Epithelial cell of esophagus (primary cell): Measurements from ENCODE around the gene CCDC33.

Experiments
- DNase-seq: peaks from one replicate; pipeline ENCODE4 v3.0.0; 2010; ENCODE audit warnings: low read depth
- H3K4me3 ChIP-seq: 2 replicates; pipeline ENCODE4 v1.5.1; 2011; ENCODE audit warnings: mild to moderate bottlenecking, low read length, control low read depth
- CTCF ChIP-seq: IDR thresholded peaks from 2 replicates; pipeline ENCODE4 v1.5.1; 2011; ENCODE audit warnings: low read depth, mild to moderate bottlenecking, low read length, control low read depth, inconsistent platforms; ENCODE audit not compliant: insufficient read depth; ENCODE audit errors: missing control alignments

The CCDC33 gene

GRCh38 chr15:74213858-74214284, 22.3 kb upstream of the CCDC33 start:
- TF ChIP-seq CTCF: no peak
- no peak overlapping the region for H3K4me3 ChIP-seq
- no peak for DNase-seq

GRCh38 chr15:74214324-74215021, 21.7 kb upstream of the CCDC33 start:
- TF ChIP-seq CTCF: no peak

GRCh38 chr15:74215958-74216357, 20.2 kb upstream of the CCDC33 start:
- TF ChIP-seq CTCF: no peak
- no peak for DNase-seq

More at GRCh38 chr15:74214324-74215021, 21.7 kb upstream of the CCDC33 start:
- no peak overlapping the region for H3K4me3 ChIP-seq
- DNase-seq: no peak

GRCh38 chr15:74216949-74217348, 19.2 kb upstream of the CCDC33 start:
- no peak for TF ChIP-seq CTCF
- H3K4me3 ChIP-seq: no peak overlapping the region
- DNase-seq: no peak

More at GRCh38 chr15:74215958-74216357, 20.2 kb upstream of the CCDC33 start:
- no peak overlapping the region for H3K4me3 ChIP-seq

- no peak for DNase-seq
- no peak overlapping the region for H3K4me3 ChIP-seq
- no peak for TF ChIP-seq CTCF
These were observed 17.9 kb upstream of the CCDC33 start for GRCh38 chr15:74217907-74218885.

- no peak overlapping the region for H3K4me3 ChIP-seq
- no peak for TF ChIP-seq CTCF
- no peak for DNase-seq
These were observed 15.5 kb upstream of the CCDC33 start for GRCh38 chr15:74220475-74221248.
